ENCODE data around the gene AUTS2.
A peak's percentile ranks its signal among the peaks of the same experiment; 100 is the strongest.

AUTS2 gene

GRCh38 chr7:69598081-69598486 is at the start of gene AUTS2:
Gene AUTS2, plus strand, starts transcription at chr7:69598475. Its CDS starts 1,179 bp downstream, at chr7:69599654.
- Histone ChIP-seq H3K9ac (ENCODE audit: insufficient read length, low read depth) (peak within 1 kb of the TSS; percentile 76), H3K36me3 (ENCODE audit: insufficient read depth, insufficient read length, low read length) (no peaks in the 10 kb centered on the region), H3K4me3 (ENCODE audit: insufficient read length, low read depth) (peak within 1 kb of the TSS; percentile 67), H3K9me3 (ENCODE audit: insufficient read depth, low read length) (no peaks in the 10 kb centered on the region), H3K4me1 (ENCODE audit: insufficient read depth, insufficient read length) (peaks cover 5% of the 10 kb centered on the region), H3K27me3 (ENCODE audit: insufficient read depth, insufficient read length) (peaks cover 55% of the 10 kb centered on the region)
- TF ChIP-seq YY1 (IDR thresholded peaks at IDR 0.05; ENCODE audit: insufficient read depth, insufficient read length): no peak
- TF ChIP-seq SUZ12 (IDR thresholded peaks at IDR 0.05; ENCODE audit: extremely low read depth, insufficient read depth, insufficient read length): no peak
- TF ChIP-seq ZNF274 (IDR thresholded peaks at IDR 0.05; ENCODE audit: low read depth, low read length): no peak
- DNase-seq (ENCODE audit: low read depth, low spot score): peak; percentile 88

GRCh38 chr7:69550991-69551390 is 47.3 kb upstream of the AUTS2 start:
- Histone ChIP-seq H3K4me3 (ENCODE audit: insufficient read length, low read depth) (no peak overlapping the region), H3K36me3 (ENCODE audit: insufficient read depth, insufficient read length, low read length) (no peaks in the 10 kb centered on the region), H3K4me1 (ENCODE audit: insufficient read depth, insufficient read length) (no peaks in the 10 kb centered on the region), H3K9ac (ENCODE audit: insufficient read length, low read depth) (no peak overlapping the region), H3K27me3 (ENCODE audit: insufficient read depth, insufficient read length) (no peaks in the 10 kb centered on the region), H3K9me3 (ENCODE audit: insufficient read depth, low read length) (no peaks in the 10 kb centered on the region)
- no peak for TF ChIP-seq YY1 (IDR thresholded peaks at IDR 0.05; ENCODE audit: insufficient read depth, insufficient read length)
- TF ChIP-seq SUZ12 (IDR thresholded peaks at IDR 0.05; ENCODE audit: extremely low read depth, insufficient read depth, insufficient read length): no peak
- no peak for TF ChIP-seq ZNF274 (IDR thresholded peaks at IDR 0.05; ENCODE audit: low read depth, low read length)
- no peak for DNase-seq (ENCODE audit: low read depth, low spot score)

- no peak for TF ChIP-seq SUZ12 (IDR thresholded peaks at IDR 0.05; ENCODE audit: extremely low read depth, insufficient read depth, insufficient read length)
- TF ChIP-seq YY1 (IDR thresholded peaks at IDR 0.05; ENCODE audit: insufficient read depth, insufficient read length): no peak
- TF ChIP-seq ZNF274 (IDR thresholded peaks at IDR 0.05; ENCODE audit: low read depth, low read length): no peak
- Histone ChIP-seq H3K4me1 (ENCODE audit: insufficient read depth, insufficient read length) (no peaks in the 10 kb centered on the region), H3K4me3 (ENCODE audit: insufficient read length, low read depth) (no peak overlapping the region), H3K9ac (ENCODE audit: insufficient read length, low read depth) (no peak overlapping the region), H3K9me3 (ENCODE audit: insufficient read depth, low read length) (no peaks in the 10 kb centered on the region), H3K36me3 (ENCODE audit: insufficient read depth, insufficient read length, low read length) (no peaks in the 10 kb centered on the region), H3K27me3 (ENCODE audit: insufficient read depth, insufficient read length) (no peaks in the 10 kb centered on the region)
- DNase-seq (ENCODE audit: low read depth, low spot score): no peak
Measured at GRCh38 chr7:69553190-69553589, 45.1 kb upstream of the AUTS2 start.

- no peak for DNase-seq (ENCODE audit: low read depth, low spot score)
Measured at GRCh38 chr7:69561266-69561960, 36.9 kb upstream of the AUTS2 start.

GRCh38 chr7:69564454-69565417 is 33.5 kb upstream of the AUTS2 start:
- H3K36me3 ChIP-seq (ENCODE audit: insufficient read depth, insufficient read length, low read length): no peaks in the 10 kb centered on the region
- TF ChIP-seq YY1 (IDR thresholded peaks at IDR 0.05; ENCODE audit: insufficient read depth, insufficient read length): no peak
- no peak for TF ChIP-seq SUZ12 (IDR thresholded peaks at IDR 0.05; ENCODE audit: extremely low read depth, insufficient read depth, insufficient read length)
- TF ChIP-seq ZNF274 (IDR thresholded peaks at IDR 0.05; ENCODE audit: low read depth, low read length): no peak
- no peak for DNase-seq (ENCODE audit: low read depth, low spot score)
- H3K9me3 ChIP-seq (ENCODE audit: insufficient read depth, low read length): no peaks in the 10 kb centered on the region
- no peak overlapping the region for H3K4me3 ChIP-seq (ENCODE audit: insufficient read length, low read depth)
- H3K27me3 ChIP-seq (ENCODE audit: insufficient read depth, insufficient read length): no peaks in the 10 kb centered on the region
- H3K9ac ChIP-seq (ENCODE audit: insufficient read length, low read depth): no peak overlapping the region
- H3K4me1 ChIP-seq (ENCODE audit: insufficient read depth, insufficient read length): no peaks in the 10 kb centered on the region

More at GRCh38 chr7:69561266-69561960, 36.9 kb upstream of the AUTS2 start:
- no peak overlapping the region for H3K9ac ChIP-seq (ENCODE audit: insufficient read length, low read depth)
- TF ChIP-seq ZNF274 (IDR thresholded peaks at IDR 0.05; ENCODE audit: low read depth, low read length) (no peak), SUZ12 (IDR thresholded peaks at IDR 0.05; ENCODE audit: extremely low read depth, insufficient read depth, insufficient read length) (no peak), YY1 (IDR thresholded peaks at IDR 0.05; ENCODE audit: insufficient read depth, insufficient read length) (no peak)
- H3K4me3 ChIP-seq (ENCODE audit: insufficient read length, low read depth): no peak overlapping the region
- no peaks in the 10 kb centered on the region for H3K4me1 ChIP-seq (ENCODE audit: insufficient read depth, insufficient read length)
- H3K9me3 ChIP-seq (ENCODE audit: insufficient read depth, low read length): no peaks in the 10 kb centered on the region
- H3K27me3 ChIP-seq (ENCODE audit: insufficient read depth, insufficient read length): no peaks in the 10 kb centered on the region
- H3K36me3 ChIP-seq (ENCODE audit: insufficient read depth, insufficient read length, low read length): no peaks in the 10 kb centered on the region

- TF ChIP-seq SUZ12 (IDR thresholded peaks at IDR 0.05; ENCODE audit: extremely low read depth, insufficient read depth, insufficient read length) (no peak), ZNF274 (IDR thresholded peaks at IDR 0.05; ENCODE audit: low read depth, low read length) (no peak), YY1 (IDR thresholded peaks at IDR 0.05; ENCODE audit: insufficient read depth, insufficient read length) (no peak)
Measured at GRCh38 chr7:69567800-69568199, 30.5 kb upstream of the AUTS2 start.

GRCh38 chr7:69568266-69568665 is 30.0 kb upstream of the AUTS2 start:
- no peak for DNase-seq (ENCODE audit: low read depth, low spot score)
- Histone ChIP-seq H3K9me3 (ENCODE audit: insufficient read depth, low read length) (no peaks in the 10 kb centered on the region), H3K4me1 (ENCODE audit: insufficient read depth, insufficient read length) (no peaks in the 10 kb centered on the region), H3K36me3 (ENCODE audit: insufficient read depth, insufficient read length, low read length) (no peaks in the 10 kb centered on the region), H3K27me3 (ENCODE audit: insufficient read depth, insufficient read length) (no peaks in the 10 kb centered on the region), H3K9ac (ENCODE audit: insufficient read length, low read depth) (no peak overlapping the region), H3K4me3 (ENCODE audit: insufficient read length, low read depth) (no peak overlapping the region)
- TF ChIP-seq YY1 (IDR thresholded peaks at IDR 0.05; ENCODE audit: insufficient read depth, insufficient read length) (no peak), SUZ12 (IDR thresholded peaks at IDR 0.05; ENCODE audit: extremely low read depth, insufficient read depth, insufficient read length) (no peak), ZNF274 (IDR thresholded peaks at IDR 0.05; ENCODE audit: low read depth, low read length) (no peak)

More at GRCh38 chr7:69567800-69568199, 30.5 kb upstream of the AUTS2 start:
- H3K9ac ChIP-seq (ENCODE audit: insufficient read length, low read depth): no peak overlapping the region
- H3K36me3 ChIP-seq (ENCODE audit: insufficient read depth, insufficient read length, low read length): no peaks in the 10 kb centered on the region
- no peak overlapping the region for H3K4me3 ChIP-seq (ENCODE audit: insufficient read length, low read depth)
- H3K27me3 ChIP-seq (ENCODE audit: insufficient read depth, insufficient read length): no peaks in the 10 kb centered on the region
- DNase-seq (ENCODE audit: low read depth, low spot score): no peak
- H3K4me1 ChIP-seq (ENCODE audit: insufficient read depth, insufficient read length): no peaks in the 10 kb centered on the region
- no peaks in the 10 kb centered on the region for H3K9me3 ChIP-seq (ENCODE audit: insufficient read depth, low read length)
